RWPE1 (cell line): ENCODE measurements around the gene TELO2.

ENCODE experiments used
- CTCF ChIA-PET: fragments of 350-600 bp; sonication (Branson Sonifier 250); formaldehyde crosslinking; extraction: SDS; loops from one replicate; lab custom pipeline; 2021; lab: Yijun Ruan, JAX
- POLR2A ChIA-PET: fragments of 400-600 bp; formaldehyde crosslinking; extraction: SDS; loops from one replicate; lab custom pipeline; 2020; ENCODE audit warnings: antibody characterized with exemption; ENCODE audit not compliant: low non-redundant PET; lab: Yijun Ruan, JAX
- DNase-seq: peaks from one replicate; pipeline ENCODE4 v3.0.0; 2012; ENCODE audit warnings: low spot score
- H3K27ac ChIP-seq: fragments of 450-650 bp; 2 replicates; pipeline ENCODE4 v1.5.1; 2017
- CTCF ChIP-seq: fragments of 450-650 bp; conservative IDR thresholded peaks from 2 replicates; pipeline ENCODE4 v1.5.1; 2017; ENCODE audit warnings: low read depth, mild to moderate bottlenecking

Gene TELO2

DNA sequence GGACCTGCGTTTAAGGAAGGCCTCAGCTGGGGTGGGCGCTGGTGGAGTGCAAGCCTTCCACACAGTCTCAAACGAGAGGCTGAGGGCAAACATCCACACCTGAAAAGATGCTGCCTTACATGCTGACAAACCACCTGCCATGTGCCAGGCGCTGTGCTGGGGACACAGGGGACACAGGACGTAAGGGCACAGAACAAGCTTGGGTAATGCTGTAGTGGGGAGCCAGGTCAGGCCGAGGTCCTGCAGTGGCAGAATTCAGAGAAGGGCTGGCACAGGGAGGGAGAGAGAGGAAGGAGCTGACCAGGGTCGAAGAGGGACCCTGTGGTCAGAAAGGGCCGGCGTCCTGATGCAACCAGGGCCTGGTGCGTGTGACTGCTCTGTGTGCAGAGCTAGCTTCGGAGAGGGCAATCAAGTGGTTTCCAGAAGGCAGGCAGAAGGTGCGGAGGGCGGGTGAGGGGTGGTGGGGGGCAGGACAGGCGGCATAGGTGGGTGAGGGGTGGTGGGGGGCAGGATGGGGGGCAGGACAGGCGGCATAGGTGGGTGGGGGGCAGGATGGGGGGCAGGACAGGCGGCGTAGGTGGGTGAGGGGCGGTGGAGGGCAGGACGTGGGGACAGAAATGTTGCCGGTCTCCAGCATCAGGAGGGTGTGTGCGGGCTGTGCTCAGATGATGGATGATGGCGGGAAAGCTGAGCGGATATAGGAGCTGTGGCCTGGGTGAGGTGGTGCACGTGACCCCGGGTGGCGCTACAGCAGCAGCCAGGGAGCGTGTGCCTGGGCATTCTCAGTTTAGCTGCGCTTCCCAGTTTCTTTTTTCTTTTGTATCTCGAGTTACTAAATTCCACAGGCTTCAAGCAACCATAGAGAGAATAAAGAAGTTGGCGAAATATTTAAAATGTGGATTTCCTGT, 18.8 kb downstream of the TELO2 start:
- TF ChIP-seq CTCF = no peak
- H3K27ac ChIP-seq = no peak overlapping the region
- POLR2A ChIA-PET = no interaction called here
- no peak for DNase-seq
- CTCF ChIA-PET = no interaction called here

- CTCF ChIA-PET = interaction anchor here (0.6 to 0.7 kb wide), 2 partner anchors 25 to 212 kb away, joined by 5 read pairs; no protein-coding TSS in a partner anchor
- POLR2A ChIA-PET = no interaction called here
Measured at GRCh38 chr16:1512774-1513173, 19.6 kb downstream of the TELO2 start.

GRCh38 chr16:1514507-1514906, 21.3 kb downstream of the TELO2 start:
- ChIA-PET CTCF (interaction anchor here (0.7 kb wide), 1 partner anchor 136 kb away, joined by 3 read pairs; no protein-coding TSS in a partner anchor), POLR2A (no interaction called here)
- DNase-seq = no peak
- H3K27ac ChIP-seq = no peak overlapping the region
- TF ChIP-seq CTCF = no peak

More at GRCh38 chr16:1512774-1513173, 19.6 kb downstream of the TELO2 start:
- DNase-seq = no peak
- no peak for TF ChIP-seq CTCF
- no peak overlapping the region for H3K27ac ChIP-seq

- H3K27ac ChIP-seq = no peak overlapping the region
- DNase-seq = no peak
- ChIA-PET CTCF (no interaction called here), POLR2A (interaction anchor here (1.1 kb wide), 1 partner anchor 26 kb away, joined by 4 read pairs; the partner anchor contains the start of gene TELO2)
- no peak for TF ChIP-seq CTCF
Measured at GRCh38 chr16:1518626-1519135, 25.5 kb downstream of the TELO2 start.

DNA sequence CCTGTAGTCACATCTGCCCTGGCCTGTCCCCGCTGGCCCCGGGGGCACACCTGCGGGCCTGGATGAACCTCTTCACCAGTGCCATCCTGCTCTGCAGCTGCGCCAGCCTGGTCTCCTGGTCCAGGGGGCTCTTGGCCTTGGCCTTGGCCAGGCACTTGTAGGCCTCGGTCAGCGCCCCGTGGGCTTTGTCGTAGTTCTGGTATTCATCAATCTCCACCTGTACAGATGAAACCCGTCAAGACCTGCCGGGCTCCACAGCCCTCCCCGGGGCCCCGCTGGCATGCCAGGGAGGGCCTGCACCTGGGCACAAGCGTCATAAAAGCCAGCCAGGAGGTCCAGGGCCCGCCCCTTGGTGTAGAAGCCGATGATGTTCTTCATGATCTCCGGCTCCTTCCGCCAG, 26.7 kb downstream of the TELO2 start:
- 0 out of 2 replicates have a peak overlapping the region, but pooled peaks have one; percentile 15 for H3K27ac ChIP-seq
- ChIA-PET POLR2A (no interaction called here), CTCF (interaction anchor here (0.7 kb wide), 1 partner anchor 18 kb away, joined by 3 read pairs; no protein-coding TSS in a partner anchor)
- no peak for TF ChIP-seq CTCF
- DNase-seq = no peak

DNA sequence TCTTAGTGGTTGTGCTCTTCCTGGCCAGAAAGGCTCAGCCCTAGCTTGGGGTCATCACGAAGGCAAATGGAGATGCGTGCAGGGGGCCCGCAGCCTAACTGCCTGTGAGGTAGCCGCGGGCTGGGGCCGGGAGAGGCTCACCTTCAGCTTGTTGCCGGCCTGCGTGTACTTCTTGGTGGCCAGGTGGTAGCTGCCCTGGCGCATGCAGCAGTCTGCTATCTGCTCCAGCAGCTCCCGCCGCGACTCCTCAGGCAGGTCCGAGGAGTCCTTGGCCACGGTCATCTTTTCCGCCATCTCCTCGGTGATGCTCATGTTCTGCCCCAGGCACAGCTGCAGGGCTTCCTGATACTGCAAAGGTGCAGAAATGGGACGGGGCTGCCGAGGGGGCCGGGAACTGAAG, 27.3 kb downstream of the TELO2 start:
- ChIA-PET CTCF (interaction anchor here (0.7 kb wide), 1 partner anchor 18 kb away, joined by 3 read pairs; no protein-coding TSS in a partner anchor), POLR2A (no interaction called here)
- H3K27ac ChIP-seq = 0 out of 2 replicates have a peak overlapping the region, but pooled peaks have one; percentile 15
- no peak for DNase-seq
- no peak for TF ChIP-seq CTCF
